ENCODE measurements around the gene IGLL1. TPM values are rescaled to one million over a fixed set of nuclear protein-coding genes. Genes with fewer than 3 reads are reported as not detected.
"Not testable (repeated sequence)": the region's sequence is repeated elsewhere in the genome, so short reads cannot be mapped to it uniquely, and the experiment has no call there.

Gene IGLL1
- total and polyA plus RNA-seq, 2 experiments from 2014 or later = not detected

GRCh38 chr22:23622634-23623033 is 42.5 kb upstream of the IGLL1 start:
- no peaks in the 10 kb centered on the region for H3K36me3 ChIP-seq (replicated peaks; ENCODE audit: insufficient read depth, low read depth)
- TF ChIP-seq EZH2phosphoT487 (IDR thresholded peaks at IDR 0.05; ENCODE audit: low read depth, severe bottlenecking, unreplicated experiment) = no peak
- TF ChIP-seq EZH2 (IDR thresholded peaks at IDR 0.05; ENCODE audit: borderline replicate concordance) = no peak
- no peak for TF ChIP-seq CTCF (IDR thresholded peaks at IDR 0.05; ENCODE audit: poor library complexity)
- H2AFZ ChIP-seq = no peak overlapping the region
- no peak overlapping the region for H3K4me3 ChIP-seq
- H3K9me2 ChIP-seq (replicated peaks; ENCODE audit: insufficient read depth) = no peaks in the 10 kb centered on the region
- no peaks in the 10 kb centered on the region for H3K79me2 ChIP-seq
- H3K4me2 ChIP-seq = no peak overlapping the region
- no peaks in the 10 kb centered on the region for H3K9me3 ChIP-seq (ENCODE audit: low read depth)
- H3K4me1 ChIP-seq (ENCODE audit: insufficient read depth) = peaks cover 6% of the 10 kb centered on the region
- H3K27me3 ChIP-seq = no peaks in the 10 kb centered on the region
- no peak for DNase-seq (ENCODE audit: low spot score)
- no peaks in the 10 kb centered on the region for H4K20me1 ChIP-seq (ENCODE audit: insufficient read depth, poor library complexity, severe bottlenecking)
- 31% methylated on average over 2 of the region's 2 CpGs for WGBS (ENCODE audit: low lambda C conversion rate, missing lambda C conversion rate)
- H3K27ac ChIP-seq = no peak overlapping the region

DNA sequence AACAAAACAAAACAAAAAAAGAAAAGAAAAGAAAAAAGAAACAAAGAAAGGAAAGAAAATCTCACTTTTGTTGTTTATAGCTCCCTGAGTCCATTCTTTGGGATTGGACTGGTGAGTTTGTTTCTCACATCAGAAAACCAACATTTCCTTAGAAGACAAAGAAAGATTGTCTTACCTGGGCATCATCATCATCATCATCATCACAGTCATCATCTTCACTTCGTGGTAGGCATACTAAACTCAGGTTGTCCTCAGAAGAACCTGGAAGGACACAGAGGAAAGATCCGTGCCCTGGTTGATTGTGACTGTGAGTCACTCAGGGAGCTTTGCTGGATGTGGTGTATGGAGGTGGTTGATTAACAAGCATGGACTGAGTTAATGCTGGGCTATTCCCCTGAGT is 41.8 kb upstream of the IGLL1 start:
- H3K79me2 ChIP-seq; H3K4me3 ChIP-seq; H2AFZ ChIP-seq; H3K9me2 ChIP-seq (replicated peaks; ENCODE audit: insufficient read depth); H3K27me3 ChIP-seq; H3K9me3 ChIP-seq (ENCODE audit: low read depth); H3K36me3 ChIP-seq (replicated peaks; ENCODE audit: insufficient read depth, low read depth); H3K4me1 ChIP-seq (ENCODE audit: insufficient read depth); H3K4me2 ChIP-seq; H4K20me1 ChIP-seq (ENCODE audit: insufficient read depth, poor library complexity, severe bottlenecking); DNase-seq (ENCODE audit: low spot score): not testable (repeated sequence)
- H3K27ac ChIP-seq = peak overlapping the region; percentile 83
- 75% methylated on average over 2 of the region's 2 CpGs for WGBS (ENCODE audit: low lambda C conversion rate, missing lambda C conversion rate)

GRCh38 chr22:23621082-23621780 is 41.1 kb upstream of the IGLL1 start:
- no peaks in the 10 kb centered on the region for H3K9me3 ChIP-seq (ENCODE audit: low read depth)
- peak overlapping the region; percentile 83 for H3K27ac ChIP-seq
- peaks cover 6% of the 10 kb centered on the region for H3K4me1 ChIP-seq (ENCODE audit: insufficient read depth)
- no peaks in the 10 kb centered on the region for H3K36me3 ChIP-seq (replicated peaks; ENCODE audit: insufficient read depth, low read depth)
- no peak for TF ChIP-seq CTCF (IDR thresholded peaks at IDR 0.05; ENCODE audit: poor library complexity)
- no peak for TF ChIP-seq EZH2 (IDR thresholded peaks at IDR 0.05; ENCODE audit: borderline replicate concordance)
- TF ChIP-seq EZH2phosphoT487 (IDR thresholded peaks at IDR 0.05; ENCODE audit: low read depth, severe bottlenecking, unreplicated experiment) = no peak
- no peaks in the 10 kb centered on the region for H3K9me2 ChIP-seq (replicated peaks; ENCODE audit: insufficient read depth)
- no peaks in the 10 kb centered on the region for H3K27me3 ChIP-seq
- DNase-seq (ENCODE audit: low spot score) = peak; percentile 53
- no peaks in the 10 kb centered on the region for H3K79me2 ChIP-seq
- H3K4me3 ChIP-seq = no peak overlapping the region
- H2AFZ ChIP-seq = no peak overlapping the region
- 56% methylated on average over 9 of the region's 9 CpGs for WGBS (ENCODE audit: low lambda C conversion rate, missing lambda C conversion rate)
- H3K4me2 ChIP-seq = no peak overlapping the region
- H4K20me1 ChIP-seq (ENCODE audit: insufficient read depth, poor library complexity, severe bottlenecking) = no peaks in the 10 kb centered on the region

DNA sequence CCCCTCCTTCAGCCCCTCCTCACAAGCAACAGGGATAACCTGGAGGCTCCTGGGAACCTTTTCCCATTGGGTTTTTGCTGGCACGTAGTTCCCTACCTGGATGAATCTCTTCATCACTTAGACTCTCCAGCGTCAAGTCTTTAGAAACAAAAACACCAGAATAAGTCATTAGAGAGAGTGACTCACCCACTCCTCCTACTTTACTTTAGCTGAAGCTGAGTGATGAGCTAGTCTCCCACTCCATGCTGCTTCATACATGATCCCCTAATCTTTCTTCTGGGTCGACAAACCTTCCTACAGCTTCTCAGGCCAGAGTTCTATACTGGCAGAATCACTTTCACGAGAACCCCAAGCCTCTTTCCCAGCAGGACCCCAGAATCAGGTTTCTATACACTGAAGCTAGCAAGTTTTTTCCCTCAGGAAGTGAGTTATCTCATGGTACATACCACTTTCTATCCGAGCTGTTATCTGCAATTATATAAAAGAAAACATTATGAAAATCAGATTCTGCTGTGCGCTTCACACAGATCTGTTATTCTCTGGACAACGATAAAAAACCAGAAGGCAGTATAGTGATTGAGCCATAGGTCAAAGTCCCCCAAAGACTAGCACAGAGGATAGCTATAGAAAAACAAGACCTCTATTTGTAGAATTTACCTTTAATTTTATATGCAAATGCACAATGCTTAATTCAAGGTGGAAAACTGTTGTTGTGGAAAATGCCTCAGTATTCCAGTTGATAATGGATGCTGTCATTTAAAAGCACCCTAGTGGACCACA is 33.3 kb upstream of the IGLL1 start:
- H4K20me1 ChIP-seq (ENCODE audit: insufficient read depth, poor library complexity, severe bottlenecking) = no peaks in the 10 kb centered on the region
- H3K4me2 ChIP-seq = no peak overlapping the region
- H2AFZ ChIP-seq = no peak overlapping the region
- peak overlapping the region; percentile 42 for H3K27ac ChIP-seq
- TF ChIP-seq EZH2phosphoT487 (IDR thresholded peaks at IDR 0.05; ENCODE audit: low read depth, severe bottlenecking, unreplicated experiment) = no peak
- TF ChIP-seq CTCF (IDR thresholded peaks at IDR 0.05; ENCODE audit: poor library complexity) = no peak
- TF ChIP-seq EZH2 (IDR thresholded peaks at IDR 0.05; ENCODE audit: borderline replicate concordance) = no peak
- H3K27me3 ChIP-seq = no peaks in the 10 kb centered on the region
- no peaks in the 10 kb centered on the region for H3K36me3 ChIP-seq (replicated peaks; ENCODE audit: insufficient read depth, low read depth)
- DNase-seq (ENCODE audit: low spot score) = no peak
- H3K9me3 ChIP-seq (ENCODE audit: low read depth) = no peaks in the 10 kb centered on the region
- no peaks in the 10 kb centered on the region for H3K79me2 ChIP-seq
- 73% methylated on average over 7 of the region's 7 CpGs for WGBS (ENCODE audit: low lambda C conversion rate, missing lambda C conversion rate)
- H3K4me1 ChIP-seq (ENCODE audit: insufficient read depth) = no peaks in the 10 kb centered on the region
- H3K9me2 ChIP-seq (replicated peaks; ENCODE audit: insufficient read depth) = no peaks in the 10 kb centered on the region
- no peak overlapping the region for H3K4me3 ChIP-seq
